NCI-H510A (cell line): ENCODE measurements around the gene POLDIP2.
A peak's percentile ranks its signal among the peaks of the same experiment; 100 is the strongest.

Experiments
- DNase-seq: peaks from one replicate; lab custom pipeline; 2025; lab: John Stamatoyannopoulos, UW

Gene POLDIP2

GRCh38 chr17:28390141-28390540, 32.8 kb upstream of the POLDIP2 start:
- no peak for DNase-seq

GRCh38 chr17:28388106-28388505, 30.8 kb upstream of the POLDIP2 start:
- DNase-seq: no peak

DNA sequence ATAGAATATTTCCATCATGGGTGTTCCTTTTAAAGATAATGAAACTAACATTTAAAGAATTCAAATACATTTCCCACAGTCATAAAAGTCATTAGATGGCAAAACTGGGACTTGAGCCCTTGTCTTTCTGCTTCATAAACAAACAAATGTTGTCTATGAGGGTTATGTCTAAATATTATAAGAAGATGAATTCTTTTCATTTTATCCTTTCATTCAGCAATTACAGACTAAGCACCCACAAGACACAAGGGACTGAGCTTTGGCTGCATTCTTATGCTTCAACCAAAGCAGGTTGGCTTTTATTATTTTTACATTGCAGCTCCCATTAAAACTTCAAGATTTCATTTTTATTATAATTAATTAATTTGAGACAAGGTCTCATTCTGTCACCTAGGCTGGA, 29.1 kb upstream of the POLDIP2 start:
- DNase-seq: no peak

DNA sequence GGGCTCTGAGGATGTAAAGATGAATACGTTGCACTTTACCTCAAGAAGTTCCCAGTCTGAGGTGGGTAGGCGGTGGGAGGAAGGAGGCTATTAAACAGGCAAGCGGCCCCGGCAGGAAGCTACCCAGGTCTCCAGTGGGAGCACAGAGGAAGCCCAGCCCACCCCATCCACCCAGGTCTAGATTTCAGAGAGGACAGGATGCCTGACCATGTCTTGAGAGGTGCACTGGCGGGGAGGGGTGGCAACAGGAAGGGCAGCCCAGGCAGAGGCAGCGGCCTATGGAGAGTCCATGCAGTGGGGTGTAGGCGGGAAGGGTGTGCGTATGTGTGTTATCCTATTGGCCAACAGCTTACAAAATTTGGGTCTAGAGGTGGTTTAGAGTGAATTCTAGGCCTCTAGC, 28.1 kb upstream of the POLDIP2 start:
- DNase-seq: no peak

GRCh38 chr17:28385037-28385400, 27.7 kb upstream of the POLDIP2 start:
- DNase-seq: no peak

DNA sequence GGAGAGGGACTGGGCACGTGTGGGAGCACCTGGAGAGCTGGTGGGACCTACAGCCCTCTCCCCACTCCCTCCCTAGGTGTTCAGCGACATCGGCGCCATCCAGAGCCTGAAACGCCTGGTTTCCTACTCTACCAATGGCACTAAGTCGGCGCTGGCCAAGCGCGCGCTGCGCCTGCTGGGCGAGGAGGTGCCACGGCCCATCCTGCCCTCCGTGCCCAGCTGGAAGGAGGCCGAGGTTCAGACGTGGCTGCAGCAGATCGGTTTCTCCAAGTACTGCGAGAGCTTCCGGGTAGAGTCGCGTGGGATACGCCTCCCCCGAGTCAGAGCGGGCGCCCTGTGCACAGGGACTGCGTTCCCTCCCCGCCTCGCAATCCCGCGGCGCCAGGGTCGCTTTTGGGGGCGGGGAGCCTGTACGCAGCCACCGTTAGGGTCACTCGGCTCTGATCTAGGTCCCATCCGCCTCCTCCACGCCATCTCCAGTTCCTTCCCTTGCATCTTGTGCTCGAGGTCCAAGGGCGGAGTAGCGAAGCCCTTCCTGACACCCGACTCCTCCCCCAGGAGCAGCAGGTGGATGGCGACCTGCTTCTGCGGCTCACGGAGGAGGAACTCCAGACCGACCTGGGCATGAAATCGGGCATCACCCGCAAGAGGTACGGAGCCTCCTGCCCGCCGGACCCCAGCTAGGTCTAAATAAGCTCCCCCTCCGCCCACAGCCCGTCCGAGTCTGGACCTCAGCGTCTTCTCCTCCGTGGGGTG, 27.1 kb upstream of the POLDIP2 start:
- no peak for DNase-seq

- no peak for DNase-seq
Observed at GRCh38 chr17:28381141-28381825, 24.0 kb upstream of the POLDIP2 start.

GRCh38 chr17:28379814-28380801, 22.8 kb upstream of the POLDIP2 start:
- no peak for DNase-seq

GRCh38 chr17:28372945-28373274, 15.6 kb upstream of the POLDIP2 start:
- no peak for DNase-seq

- no peak for DNase-seq
Observed at GRCh38 chr17:28372203-28372944, 15.0 kb upstream of the POLDIP2 start.

- DNase-seq: peak; percentile 89
Observed at GRCh38 chr17:28371245-28372202, 14.2 kb upstream of the POLDIP2 start, which contains the start of gene SARM1. TSS of gene SARM1 (plus strand) at chr17:28371694. CDS start at chr17:28372033, 339 bp downstream.

- DNase-seq: no peak
Observed at GRCh38 chr17:28370744-28371103, 13.4 kb upstream of the POLDIP2 start.

GRCh38 chr17:28370035-28370743, 12.9 kb upstream of the POLDIP2 start, which contains the start of gene VTN:
TSS of gene VTN (minus strand) at chr17:28370307. CDS start at chr17:28370203, 104 bp downstream.
- peak; percentile 25 for DNase-seq

GRCh38 chr17:28369684-28370034, 12.3 kb upstream of the POLDIP2 start:
- no peak for DNase-seq

DNA sequence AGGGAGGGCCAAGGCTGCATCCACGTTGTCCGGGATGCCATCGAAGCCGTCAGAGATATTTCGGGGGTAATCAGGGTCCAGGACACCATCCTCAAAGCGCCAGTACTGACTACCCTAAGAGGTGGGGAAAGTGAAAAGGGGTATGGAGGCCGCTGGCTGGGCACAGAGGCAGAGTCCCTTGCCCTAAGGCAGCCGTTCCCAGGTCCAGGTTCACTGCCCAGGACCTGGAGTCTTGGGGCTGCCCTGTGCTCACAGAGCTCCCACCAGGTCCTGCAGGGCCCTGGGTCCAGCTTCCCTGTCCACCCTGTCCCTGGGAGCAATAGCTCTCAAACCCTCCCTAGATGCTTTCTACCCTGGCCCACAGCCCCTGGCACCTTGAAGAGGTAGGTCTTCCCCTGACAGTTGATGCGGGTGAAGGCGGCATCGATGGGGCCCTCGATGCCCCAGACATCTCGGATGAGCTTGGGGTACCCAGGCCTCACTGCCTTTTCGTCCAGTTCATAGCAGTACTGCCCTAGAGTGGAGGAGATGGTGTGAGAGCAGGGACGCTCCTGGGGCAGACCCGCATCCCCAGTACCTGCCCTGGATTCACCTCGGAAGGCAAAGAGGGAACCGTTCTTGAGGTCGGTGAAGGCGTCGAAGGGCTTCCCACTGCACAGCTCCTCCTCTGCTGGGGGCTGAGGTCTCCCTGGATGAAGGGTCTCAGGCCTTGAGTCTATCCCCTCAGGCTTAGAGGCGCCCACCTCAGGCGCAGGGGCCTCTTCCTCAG, 11.8 kb upstream of the POLDIP2 start:
- no peak for DNase-seq

DNA sequence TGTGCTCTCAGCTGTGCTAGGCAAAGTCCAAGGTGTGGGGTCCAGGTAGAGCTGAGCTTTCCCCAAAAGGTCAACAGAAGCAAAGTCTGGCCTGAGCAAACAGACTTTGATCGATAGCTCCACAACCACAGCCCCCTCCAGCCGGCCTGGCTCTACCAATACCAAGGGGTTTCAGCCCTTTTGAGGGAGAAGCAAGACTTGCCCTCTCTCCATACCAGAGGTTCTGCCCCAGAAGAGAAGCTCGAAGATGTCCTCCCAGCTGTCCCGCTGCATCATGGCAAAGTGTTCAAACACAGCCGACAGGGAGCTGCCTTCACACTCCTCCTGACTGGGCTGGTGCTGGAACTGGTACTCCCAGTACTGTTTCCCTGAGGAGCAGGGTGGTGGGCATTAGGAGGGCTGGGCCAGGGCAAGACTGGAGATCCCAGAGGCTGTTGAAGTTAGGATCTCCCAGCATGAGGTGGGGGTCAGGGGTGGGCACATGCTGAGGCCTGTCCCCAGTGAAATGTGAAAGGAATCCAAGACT, 11.0 kb upstream of the POLDIP2 start:
- no peak for DNase-seq

DNA sequence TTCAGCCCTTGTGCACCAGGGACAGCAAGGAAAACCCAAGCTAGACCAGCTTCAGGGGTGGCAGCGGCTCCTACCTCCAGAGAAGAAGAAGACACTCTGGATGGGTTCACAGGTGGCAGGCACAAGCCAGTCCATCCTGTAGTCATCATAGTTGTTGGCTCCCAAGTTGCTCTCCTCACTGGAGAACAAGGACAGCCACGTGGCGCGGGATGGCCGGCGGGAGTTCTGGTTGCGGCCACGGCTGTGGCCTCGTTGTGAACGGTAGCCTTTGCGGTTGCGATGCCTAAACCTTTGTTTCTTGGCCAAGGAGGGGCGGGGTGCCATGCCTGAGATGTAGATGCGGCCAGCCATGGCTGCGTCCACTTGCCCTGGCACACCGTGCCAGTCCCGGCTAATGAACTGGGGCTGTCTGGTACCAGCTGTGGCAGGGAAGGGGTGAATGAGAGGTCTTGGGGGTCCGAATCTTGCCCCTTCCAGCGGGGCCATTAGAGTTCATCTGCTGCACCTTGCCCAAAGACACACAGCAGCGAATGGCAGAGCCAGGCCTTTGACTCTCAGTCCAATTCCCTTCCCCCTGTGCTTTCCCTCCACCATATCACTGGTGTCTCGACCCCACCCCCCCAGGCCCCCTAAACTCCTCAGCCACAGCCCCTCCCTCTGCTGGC, 10.4 kb upstream of the POLDIP2 start:
- DNase-seq: no peak

GRCh38 chr17:28366605-28367004, 9.3 kb upstream of the POLDIP2 start:
- DNase-seq: no peak
